SK-N-SH (cell line): ENCODE data around the gene PNMA1.

ENCODE experiments used
- CTCF ChIP-seq: fragments of 200-600 bp; sonication (generic); IDR thresholded peaks from 2 replicates; pipeline ENCODE4 v1.6.1; 2017; ENCODE audit warnings: antibody characterized with exemption, mild to moderate bottlenecking, moderate library complexity
- EP300 ChIP-seq, 2 experiments: IDR thresholded peaks; 2 replicates each; pipeline versions ENCODE4 v1.4.0 to v1.6.1; 2012; ENCODE audit warnings: borderline replicate concordance in 1 of 2, low read depth in 1 of 2, low read length in 1 of 2
- GABPA ChIP-seq: IDR thresholded peaks from 2 replicates; pipeline ENCODE4 v1.4.0; 2012; ENCODE audit warnings: low read depth, mild to moderate bottlenecking
- MAX ChIP-seq: IDR thresholded peaks from 2 replicates; pipeline ENCODE4 v1.4.0; 2012; ENCODE audit warnings: low read depth
- MXI1 ChIP-seq: IDR thresholded peaks from 2 replicates; pipeline ENCODE4 v1.6.1; 2012; ENCODE audit warnings: mild to moderate bottlenecking, low read depth, low read length, improper control_type of control experiment
- RAD21 ChIP-seq: IDR thresholded peaks from 2 replicates; pipeline ENCODE4 v1.6.1; 2012; ENCODE audit warnings: mild to moderate bottlenecking, low read length
- RCOR1 ChIP-seq: fragments of 150-350 bp; IDR thresholded peaks from 2 replicates; pipeline ENCODE4 v1.6.1; 2017; ENCODE audit warnings: antibody characterized with exemption, low read length
- REST ChIP-seq: IDR thresholded peaks from 2 replicates; pipeline ENCODE4 v1.6.1; 2012; ENCODE audit warnings: mild to moderate bottlenecking, low read depth, low read length, moderate library complexity
- RFX5 ChIP-seq: IDR thresholded peaks from 2 replicates; pipeline ENCODE4 v1.6.1; 2012; ENCODE audit warnings: mild to moderate bottlenecking, improper control_type of control experiment, low read length
- SMC3 ChIP-seq: IDR thresholded peaks from 2 replicates; pipeline ENCODE4 v1.6.1; 2012; ENCODE audit warnings: low read depth, low read length, improper control_type of control experiment
- YY1 ChIP-seq: IDR thresholded peaks from 2 replicates; pipeline ENCODE4 v1.4.0; 2012; ENCODE audit warnings: low read depth, mild to moderate bottlenecking

GRCh38 chr14:73757381-73757780, 43.2 kb upstream of the PNMA1 start:
- TF ChIP-seq EP300 (IDR thresholded peaks at IDR 0.05; ENCODE audit: borderline replicate concordance in 1 of 2, low read depth in 1 of 2, low read length in 1 of 2) = no peak
- no peak for TF ChIP-seq MAX
- no peak for TF ChIP-seq CTCF
- TF ChIP-seq RCOR1 = no peak
- no peak for TF ChIP-seq RAD21
- TF ChIP-seq SMC3 = no peak
- no peak for TF ChIP-seq GABPA
- TF ChIP-seq YY1 = no peak
- no peak for TF ChIP-seq MXI1
- no peak for TF ChIP-seq REST
- no peak for TF ChIP-seq RFX5
